ENCODE results near the gene GNPTAB.

- TF ChIP-seq CBX2 (IDR thresholded peaks at IDR 0.05; ENCODE audit: borderline replicate concordance, low read depth) (no peak), POLR2A (IDR thresholded peaks at IDR 0.05; ENCODE audit: low read length) (no peak), CTCF (IDR thresholded peaks at IDR 0.05) (peak; percentile 41; the same call in 2 of the 3 replicates), POLR2AphosphoS2 (conservative IDR thresholded peaks at IDR 0.05; ENCODE audit: low read length) (no peak), ESRRA (IDR thresholded peaks at IDR 0.05; ENCODE audit: borderline replicate concordance, low read length) (no peak), USF2 (IDR thresholded peaks at IDR 0.05) (no peak), REST (IDR thresholded peaks at IDR 0.05) (no peak), FOSL2 (IDR thresholded peaks at IDR 0.05) (no peak), FOSL2 (CRISPR knock-in tag; IDR thresholded peaks at IDR 0.05) (no peak), MAX (IDR thresholded peaks at IDR 0.05) (no peak), HDAC2 (IDR thresholded peaks at IDR 0.05) (no peak)
Observed at GRCh38 chr12:101698800-101699347, 131.9 kb downstream of the GNPTAB start.

Measured in A549 (cell line).